A673 (cell line): ENCODE results near the gene MTRF1. TPM values are rescaled to one million over a fixed set of nuclear protein-coding genes. Genes with fewer than 3 reads are reported as not detected.

Experiments
- BruUV-seq: library from RNA; stranded (reverse); fragments of 400-500 nt; replicated peaks from 2 replicates; lab custom pipeline; 2021; lab: Mats Ljungman, UMichigan
- CTCF ChIA-PET: fragments of 300-600 bp; sonication (Branson Sonifier 250); formaldehyde crosslinking; loops from one replicate; lab custom pipeline; 2022; ENCODE audit warnings: antibody characterized with exemption; lab: Charles Lee
- POLR2A ChIA-PET: fragments of 300-600 bp; sonication (Branson Sonifier 250); formaldehyde crosslinking; loops from one replicate; lab custom pipeline; 2022; ENCODE audit warnings: antibody characterized with exemption; ENCODE audit not compliant: low non-redundant PET; lab: Charles Lee
- DNase-seq: peaks from one replicate; pipeline ENCODE4 v3.0.0-alpha.2; 2015; ENCODE audit warnings: low spot score
- H3K27ac ChIP-seq: fragments of 200-600 bp; sonication (generic); 2 replicates; pipeline ENCODE4 v1.5.1; 2016; ENCODE audit warnings: mixed run types, low read depth, mild to moderate bottlenecking, mixed read lengths, antibody characterized with exemption, low read length; ENCODE audit not compliant: poor library complexity, severe bottlenecking
- H3K27me3 ChIP-seq: fragments of 200-600 bp; sonication (generic); replicated peaks from 2 replicates; pipeline ENCODE4 v1.6.1; 2017; ENCODE audit warnings: mixed run types, low read depth, mild to moderate bottlenecking, mixed read lengths, antibody characterized with exemption, low read length; ENCODE audit not compliant: insufficient read depth, poor library complexity
- H3K36me3 ChIP-seq: fragments of 200-600 bp; sonication (generic); 2 replicates; pipeline ENCODE4 v1.6.1; 2016; ENCODE audit warnings: mixed run types, mild to moderate bottlenecking, mixed read lengths, antibody characterized with exemption, low read length; ENCODE audit not compliant: insufficient read depth, poor library complexity, severe bottlenecking
- H3K4me1 ChIP-seq: fragments of 200-600 bp; sonication (generic); 2 replicates; pipeline ENCODE4 v1.6.1; 2017; ENCODE audit warnings: mixed run types, mild to moderate bottlenecking, mixed read lengths, antibody characterized with exemption, low read length; ENCODE audit not compliant: insufficient read depth, poor library complexity, severe bottlenecking
- H3K4me3 ChIP-seq: fragments of 200-600 bp; sonication (generic); 2 replicates; pipeline ENCODE4 v1.5.1; 2016; ENCODE audit warnings: low read depth, mixed run types, mild to moderate bottlenecking, mixed read lengths, low read length; ENCODE audit not compliant: poor library complexity, severe bottlenecking
- H3K9me3 ChIP-seq: fragments of 200-600 bp; sonication (generic); 2 replicates; pipeline ENCODE4 v1.6.1; 2016; ENCODE audit warnings: mixed run types, low read depth, mild to moderate bottlenecking, mixed read lengths, antibody characterized with exemption, low read length; ENCODE audit not compliant: poor library complexity, severe bottlenecking
- EZH2 ChIP-seq: fragments of 200-600 bp; sonication (generic); IDR thresholded peaks from 2 replicates; pipeline ENCODE4 v1.6.1; 2017; ENCODE audit warnings: borderline replicate concordance, low read depth, mild to moderate bottlenecking, mixed read lengths, antibody characterized with exemption, low read length; ENCODE audit not compliant: poor library complexity, severe bottlenecking
- intact Hi-C: fragments of 100-400 bp; cut with micrococcal nuclease; formaldehyde crosslinking; loops from one replicate; pipeline ENCODE4 v1.10.0; 2022; ENCODE audit not compliant: unreplicated experiment
- total RNA-seq: library from RNA; stranded (reverse); gene quantifications from 2 replicates; pipeline ENCODE4 v1.2.3, GENCODE V29; 2021
- TF ChIP-seq, protein P1 (sequence below): fragments of 300-800, 200-600 bp; sonication (generic); conservative IDR thresholded peaks from 2 replicates; pipeline ENCODE4 v1.5.1; 2017; ENCODE audit warnings: low read depth, mild to moderate bottlenecking, antibody characterized with exemption, low read length, moderate library complexity, mixed read lengths

MTRF1 gene
- total RNA-seq, 1 experiment from 2014 or later = 18.0 TPM

DNA sequence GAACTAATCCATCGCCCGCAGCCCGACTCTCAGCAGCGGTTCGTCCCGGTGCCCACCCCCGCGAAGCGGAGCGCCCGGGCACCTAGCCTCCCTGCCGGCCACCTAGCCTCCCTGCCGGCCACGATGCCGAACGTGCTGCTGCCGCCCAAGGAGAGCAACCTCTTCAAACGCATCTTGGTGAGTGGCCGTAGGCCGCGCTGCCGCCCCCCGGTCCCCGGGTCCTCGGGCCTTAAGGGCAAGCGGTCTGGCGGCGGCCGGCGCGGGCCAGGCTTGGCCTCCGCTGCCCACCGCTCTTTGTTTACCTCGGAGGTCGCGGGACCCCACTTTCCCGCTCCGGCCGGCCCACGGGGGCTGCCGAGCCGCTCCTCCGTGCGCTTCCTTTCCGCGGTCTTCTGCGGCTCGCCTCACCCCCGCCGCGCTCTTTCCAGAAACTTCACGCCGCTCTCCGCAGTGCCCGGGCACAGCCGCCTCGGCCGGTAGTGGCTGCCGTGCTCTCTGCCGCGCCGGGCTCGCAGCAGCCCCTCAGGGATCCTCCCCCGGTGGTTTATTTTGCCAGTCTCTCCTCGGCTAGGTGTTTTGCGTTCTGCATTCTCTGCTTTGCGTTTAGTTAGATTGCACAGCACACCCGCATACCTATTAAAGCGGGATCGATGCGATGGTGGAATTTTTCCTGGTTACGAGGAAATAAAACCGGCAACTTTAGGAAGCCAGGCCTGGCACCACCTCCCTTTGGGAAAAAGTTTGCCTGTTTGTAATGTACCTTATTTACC, 48.2 kb upstream of the MTRF1 start:
- DNase-seq = peak; percentile 53
- ChIA-PET POLR2A (no interaction called here), CTCF (no interaction called here)
- no TSS peak for BruUV-seq
- H3K27me3 ChIP-seq = no peaks in the 10 kb centered on the region
- H3K9me3 ChIP-seq = no peaks in the 10 kb centered on the region
- peak overlapping the region; percentile 99 for H3K4me3 ChIP-seq
- H3K36me3 ChIP-seq = no peaks in the 10 kb centered on the region
- peaks cover 33% of the 10 kb centered on the region for H3K4me1 ChIP-seq
- H3K27ac ChIP-seq = peak overlapping the region; percentile 93
- TF ChIP-seq, protein P1, sequence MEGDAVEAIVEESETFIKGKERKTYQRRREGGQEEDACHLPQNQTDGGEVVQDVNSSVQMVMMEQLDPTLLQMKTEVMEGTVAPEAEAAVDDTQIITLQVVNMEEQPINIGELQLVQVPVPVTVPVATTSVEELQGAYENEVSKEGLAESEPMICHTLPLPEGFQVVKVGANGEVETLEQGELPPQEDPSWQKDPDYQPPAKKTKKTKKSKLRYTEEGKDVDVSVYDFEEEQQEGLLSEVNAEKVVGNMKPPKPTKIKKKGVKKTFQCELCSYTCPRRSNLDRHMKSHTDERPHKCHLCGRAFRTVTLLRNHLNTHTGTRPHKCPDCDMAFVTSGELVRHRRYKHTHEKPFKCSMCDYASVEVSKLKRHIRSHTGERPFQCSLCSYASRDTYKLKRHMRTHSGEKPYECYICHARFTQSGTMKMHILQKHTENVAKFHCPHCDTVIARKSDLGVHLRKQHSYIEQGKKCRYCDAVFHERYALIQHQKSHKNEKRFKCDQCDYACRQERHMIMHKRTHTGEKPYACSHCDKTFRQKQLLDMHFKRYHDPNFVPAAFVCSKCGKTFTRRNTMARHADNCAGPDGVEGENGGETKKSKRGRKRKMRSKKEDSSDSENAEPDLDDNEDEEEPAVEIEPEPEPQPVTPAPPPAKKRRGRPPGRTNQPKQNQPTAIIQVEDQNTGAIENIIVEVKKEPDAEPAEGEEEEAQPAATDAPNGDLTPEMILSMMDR = no peak
- TF ChIP-seq EZH2 = no peak
- intact Hi-C loops = no loop called here

- Histone ChIP-seq H3K9me3 (no peaks in the 10 kb centered on the region), H3K27me3 (no peaks in the 10 kb centered on the region), H3K27ac (peak within 1 kb of the TSS; percentile 93), H3K4me3 (peak within 1 kb of the TSS; percentile 99), H3K36me3 (no peaks in the 10 kb centered on the region), H3K4me1 (peaks cover 39% of the 10 kb centered on the region)
- CTCF ChIA-PET = no interaction called here
- DNase-seq = peak; percentile 97
- TF ChIP-seq, protein P1 = no peak
- no peak for TF ChIP-seq EZH2
- intact Hi-C loops = no loop called here
- no TSS peak for BruUV-seq
- POLR2A ChIA-PET = no interaction called here
Observed at GRCh38 chr13:41310963-41311405, 47.6 kb upstream of the MTRF1 start, which contains the start of gene NAA16. Gene NAA16 (plus strand): TSS chr13:41311267. CDS start chr13:41311529, 262 bp downstream.

DNA sequence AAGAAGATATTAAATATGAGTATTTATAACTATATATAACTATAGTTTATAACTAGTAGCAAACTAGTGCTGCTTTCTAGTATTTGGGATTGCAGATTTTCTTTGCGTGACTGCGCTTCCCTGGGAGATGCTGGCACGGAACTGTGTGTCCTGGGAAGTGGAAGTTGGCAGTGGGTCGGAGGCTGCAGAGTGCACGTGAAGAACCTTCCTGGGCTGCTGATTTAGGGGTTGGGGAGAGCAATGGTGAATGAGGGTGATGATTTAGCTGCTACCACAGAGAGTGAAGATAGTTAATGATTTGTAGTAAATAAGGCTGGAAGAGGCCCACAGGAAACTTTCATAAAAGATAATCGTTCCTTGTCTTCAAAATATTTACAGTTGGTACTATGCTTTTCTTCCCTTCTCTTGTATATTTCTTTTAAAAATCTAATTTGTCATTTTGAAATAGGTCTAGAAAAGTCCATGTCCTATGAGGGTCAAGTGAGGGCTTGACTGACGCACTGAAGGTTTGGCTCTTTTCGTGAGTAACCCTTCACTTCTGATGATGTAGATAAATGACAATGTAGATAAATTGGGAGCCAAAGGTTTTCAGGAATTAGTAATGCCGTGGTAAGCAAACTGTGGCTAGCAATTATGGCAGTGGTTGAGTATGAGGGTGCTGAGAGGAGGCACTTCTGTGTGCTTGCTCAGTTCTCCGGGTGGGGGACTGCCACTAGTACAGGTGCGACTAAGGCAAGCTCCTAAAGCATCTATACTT, 44.7 kb upstream of the MTRF1 start:
- H3K9me3 ChIP-seq = no peaks in the 10 kb centered on the region
- DNase-seq = no peak
- CTCF ChIA-PET = no interaction called here
- no TSS peak for BruUV-seq
- no peak overlapping the region for H3K27ac ChIP-seq
- H3K36me3 ChIP-seq = no peaks in the 10 kb centered on the region
- POLR2A ChIA-PET = no interaction called here
- TF ChIP-seq, protein P1 = no peak
- no peak for TF ChIP-seq EZH2
- peaks cover 28% of the 10 kb centered on the region for H3K27me3 ChIP-seq
- H3K4me3 ChIP-seq = no peak overlapping the region
- peaks cover 24% of the 10 kb centered on the region for H3K4me1 ChIP-seq
- intact Hi-C loops = loop anchor here (5.0 kb wide), 1 partner anchor 46 kb away; the partner anchor contains the start of gene MTRF1
